HG03064 (cell line): ENCODE data around the gene SUMO3.

Experiments
- ATAC-seq: cut with Tn5 transposase; IDR thresholded peaks from one replicate; pipeline ENCODE4 v1.9.1; 2021; ENCODE audit warnings: low read depth; ENCODE audit not compliant: unreplicated experiment

The SUMO3 gene

GRCh38 chr21:44763050-44763378 lies 54.8 kb downstream of the SUMO3 start:
- no peak for ATAC-seq

GRCh38 chr21:44762221-44763049 lies 55.4 kb downstream of the SUMO3 start:
- ATAC-seq = no peak

- ATAC-seq = no peak
Observed at GRCh38 chr21:44761747-44762208, 56.1 kb downstream of the SUMO3 start.

- ATAC-seq = no peak
Observed at GRCh38 chr21:44761011-44761729, 56.7 kb downstream of the SUMO3 start.

- ATAC-seq = no peak
Observed at GRCh38 chr21:44760376-44760775, 57.5 kb downstream of the SUMO3 start.

GRCh38 chr21:44759628-44760285 lies 58.1 kb downstream of the SUMO3 start:
- no peak for ATAC-seq

GRCh38 chr21:44758781-44759627 lies 58.9 kb downstream of the SUMO3 start:
- ATAC-seq = no peak

GRCh38 chr21:44758141-44758561 lies 59.7 kb downstream of the SUMO3 start:
- ATAC-seq = no peak

GRCh38 chr21:44757731-44758130 lies 60.1 kb downstream of the SUMO3 start:
- no peak for ATAC-seq

- no peak for ATAC-seq
Observed at GRCh38 chr21:44756423-44757185, 61.3 kb downstream of the SUMO3 start.
